ENCODE measurements around the gene CMIP. TPM values are rescaled to one million over a fixed set of nuclear protein-coding genes. Genes with fewer than 3 reads are reported as not detected.

The CMIP gene
- polyA plus RNA-seq, 1 donor = 44.3 TPM

- no peak for DNase-seq
These were observed 34.4 kb downstream of the CMIP start for GRCh38 chr16:81478876-81479511.

- DNase-seq = no peak
These were observed 36.1 kb downstream of the CMIP start for GRCh38 chr16:81480606-81481206.

DNA sequence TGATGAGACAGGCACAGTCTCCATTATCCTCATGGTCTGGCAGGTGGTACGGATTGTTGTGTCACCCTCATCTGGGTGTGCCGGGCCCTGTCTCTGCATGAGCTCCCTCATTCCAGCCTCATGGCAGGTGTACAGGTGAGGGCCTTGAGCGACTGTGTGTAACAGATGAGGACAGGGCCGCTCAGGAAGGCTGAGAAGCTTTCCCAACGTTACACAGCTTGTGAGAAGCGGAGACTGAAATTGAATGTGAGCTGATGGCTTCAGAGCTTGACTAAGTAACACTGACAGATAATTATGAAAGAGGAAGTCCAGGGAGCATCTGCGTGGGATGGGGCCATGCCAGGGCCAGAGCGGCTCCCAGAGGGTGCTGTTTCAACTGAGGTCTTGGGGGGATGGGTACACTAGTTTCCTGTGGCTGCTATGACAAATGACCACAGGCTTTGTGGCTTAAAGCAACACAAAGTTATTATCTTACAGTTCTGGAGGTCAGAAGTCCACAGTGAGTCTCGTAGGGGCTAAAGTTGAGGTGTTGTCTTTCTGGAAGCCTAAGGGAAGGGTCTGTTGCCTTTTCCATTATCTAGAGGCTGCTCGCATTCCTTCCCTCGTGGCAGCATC, 36.7 kb downstream of the CMIP start:
- DNase-seq = no peak

DNA sequence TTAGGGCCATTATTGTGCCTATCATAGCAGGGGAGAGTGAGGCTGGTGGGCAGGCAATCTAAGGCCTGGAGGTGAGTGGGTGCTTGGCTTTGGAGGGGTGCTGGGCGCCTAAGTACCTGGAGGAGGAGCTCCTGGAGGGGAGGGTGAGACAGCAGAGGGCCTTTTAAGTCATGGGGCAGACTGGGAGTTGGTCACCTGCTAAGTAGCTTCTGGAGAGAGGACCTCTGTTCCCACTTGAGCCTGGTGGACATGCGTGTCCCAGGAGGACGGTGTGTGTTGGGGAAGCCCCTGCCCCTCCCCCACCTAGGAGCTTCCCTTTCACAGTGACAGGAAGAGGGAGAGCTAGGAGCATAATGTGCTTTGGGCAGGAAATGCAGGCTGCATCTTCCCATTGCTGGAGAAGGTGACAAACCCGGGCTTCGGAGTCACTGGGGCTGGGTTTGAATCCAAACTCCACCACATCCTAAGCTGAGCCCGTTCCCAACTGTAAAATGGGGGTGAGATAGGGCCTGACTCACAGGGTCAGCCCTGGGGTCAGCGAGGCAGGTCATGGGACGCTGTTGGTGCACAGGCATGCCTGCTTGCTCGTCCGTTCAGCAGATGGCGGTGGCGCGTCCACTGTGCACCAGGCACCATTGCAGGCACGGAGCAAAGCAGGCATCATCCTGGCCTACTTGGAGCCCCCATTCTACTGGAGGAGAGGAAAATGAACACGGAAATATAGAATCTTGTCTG, 37.9 kb downstream of the CMIP start:
- DNase-seq = no peak

DNA sequence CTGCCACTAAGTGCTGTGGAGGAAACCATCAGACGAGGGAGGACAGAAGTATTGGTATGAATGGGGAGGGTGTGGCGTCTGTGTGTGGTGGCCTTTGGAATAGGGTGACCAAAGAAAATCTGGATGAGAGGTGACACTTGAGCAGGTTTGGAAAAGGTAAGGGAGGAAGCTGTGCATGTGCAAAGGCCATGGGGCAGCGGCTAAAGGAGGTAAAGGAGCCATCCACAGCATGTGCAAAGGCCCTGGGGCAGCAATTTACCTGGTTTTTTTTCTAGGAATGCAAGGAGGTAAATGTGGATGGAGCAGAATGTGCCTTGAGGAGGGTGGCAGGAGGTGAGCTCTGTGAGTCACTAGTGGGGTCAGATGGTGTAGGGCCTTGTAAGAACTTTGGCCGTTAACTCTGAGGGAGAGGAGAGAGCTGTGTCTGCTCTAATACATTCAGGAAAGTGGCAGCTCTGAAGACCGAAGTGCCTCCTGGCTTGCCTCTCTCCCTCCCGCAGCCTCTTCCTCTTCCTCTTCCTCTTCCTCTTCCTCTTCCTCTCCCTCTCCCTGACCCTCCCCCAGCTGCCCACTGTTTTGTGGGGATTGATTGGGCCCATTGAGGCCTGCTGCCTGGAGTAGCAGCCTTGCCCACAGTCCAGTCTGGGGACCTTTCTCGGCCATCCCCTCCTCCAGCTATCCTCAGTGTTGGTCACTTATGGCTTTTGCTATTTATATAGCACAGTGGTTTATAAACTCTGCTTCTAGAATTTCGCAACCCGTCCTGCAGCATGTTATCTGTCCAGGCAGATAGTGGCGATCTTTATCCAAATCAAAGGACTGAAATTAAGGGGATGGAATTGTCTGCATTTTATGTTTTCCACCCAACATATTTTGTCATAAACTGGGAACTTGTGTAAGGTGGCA, 38.7 kb downstream of the CMIP start:
- DNase-seq = no peak

DNA sequence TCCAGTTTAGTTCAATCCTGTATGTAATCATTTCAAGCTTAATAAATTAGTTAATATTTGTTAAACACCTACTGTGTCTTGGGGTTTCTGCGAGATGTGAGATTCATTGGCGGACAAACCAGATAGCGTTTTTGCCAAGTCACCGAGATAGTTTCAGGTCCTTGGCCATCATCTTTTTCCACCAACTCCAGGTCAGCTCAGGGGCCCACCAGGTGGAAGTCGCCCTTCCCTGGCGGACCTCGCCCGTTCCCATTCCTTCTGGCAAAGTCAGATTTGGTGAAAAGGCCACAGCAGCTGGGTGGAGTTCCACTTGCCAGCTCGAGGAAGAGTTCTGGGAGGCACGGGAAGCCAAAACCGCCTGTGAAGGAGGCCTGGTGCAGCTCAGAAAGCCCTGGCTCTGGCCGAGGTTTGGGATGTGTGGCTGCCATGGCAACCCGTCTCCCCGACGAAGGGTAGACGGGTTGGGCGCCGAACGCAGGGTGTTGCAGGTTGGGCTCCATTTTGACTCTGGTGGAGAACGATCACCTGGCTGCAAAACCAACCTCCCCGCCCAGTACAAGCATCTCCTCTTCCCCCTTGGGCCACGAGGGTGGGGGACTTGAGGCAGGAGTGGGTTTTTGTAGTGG, 39.5 kb downstream of the CMIP start:
- no peak for DNase-seq

DNA sequence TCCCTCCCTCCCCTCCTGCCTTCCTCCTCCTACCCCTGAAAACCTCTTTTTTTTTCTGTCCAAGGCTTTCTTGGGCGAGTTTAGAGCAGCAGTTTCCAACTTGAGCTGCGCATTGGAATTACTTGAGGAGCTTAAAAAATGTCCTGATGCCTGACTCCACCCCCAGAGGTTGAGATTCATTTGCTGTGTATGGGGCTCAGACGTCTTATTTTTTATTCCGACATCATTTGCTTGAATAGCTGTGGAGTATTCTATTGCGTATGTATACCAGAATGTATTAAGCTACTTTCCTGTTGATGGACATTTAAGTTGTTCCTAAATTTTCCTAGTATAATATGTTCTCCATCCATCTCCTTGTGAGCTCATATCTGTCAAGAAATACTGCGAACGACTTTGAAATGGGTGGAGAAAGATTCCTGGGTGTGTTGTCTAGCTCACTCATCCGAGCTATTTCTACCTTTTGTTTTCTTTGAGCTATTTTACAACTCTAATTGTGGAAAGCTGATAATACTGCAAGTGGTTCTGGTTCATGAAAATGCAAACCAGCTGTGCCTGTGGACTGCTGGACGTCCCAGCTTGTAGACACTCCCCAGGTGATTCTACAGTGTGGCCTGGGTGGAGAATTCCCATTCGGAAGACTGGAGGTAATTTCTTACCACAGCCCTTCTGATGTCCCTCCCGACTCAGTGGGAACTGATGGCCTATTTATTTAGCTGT, 40.5 kb downstream of the CMIP start:
- DNase-seq = no peak

DNA sequence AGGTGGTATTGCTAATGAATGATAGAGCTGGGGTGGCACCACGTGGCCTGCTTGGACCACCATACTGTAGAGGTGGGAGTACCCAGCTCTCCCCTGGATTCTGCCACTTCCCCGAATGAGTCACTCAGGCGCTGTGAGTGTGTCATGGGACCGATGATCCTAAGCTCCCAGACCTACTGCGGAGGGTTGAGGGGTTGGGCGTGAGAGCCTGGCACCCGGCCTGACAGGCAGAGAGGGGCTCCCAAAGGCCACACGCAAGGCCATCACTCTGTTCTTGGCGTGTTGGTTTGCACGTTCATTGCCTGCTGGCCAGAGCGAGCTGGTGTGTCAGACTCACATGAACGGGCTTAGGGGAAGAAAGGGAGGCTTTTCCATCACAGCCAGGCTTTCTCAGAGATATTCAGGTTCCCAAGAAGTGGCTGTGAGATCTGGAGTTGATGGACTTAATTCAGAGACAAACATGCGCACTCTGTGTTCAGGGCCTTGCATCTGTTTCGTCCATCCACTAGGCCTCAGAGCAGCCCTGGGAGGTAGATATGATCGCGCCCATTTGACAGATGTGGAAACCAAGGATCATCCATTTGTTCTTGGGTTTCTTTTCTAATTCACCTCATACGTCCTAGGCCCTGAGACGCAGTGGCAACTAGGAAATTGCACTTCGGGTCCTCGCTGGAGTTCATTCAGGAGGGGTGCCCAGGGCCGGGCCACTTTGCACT, 41.4 kb downstream of the CMIP start:
- DNase-seq = no peak

GRCh38 chr16:81486540-81487061, 42.0 kb downstream of the CMIP start:
- peak; percentile 38 for DNase-seq

- no peak for DNase-seq
These were observed 42.7 kb downstream of the CMIP start for GRCh38 chr16:81487301-81487720.

- no peak for DNase-seq
These were observed 44.2 kb downstream of the CMIP start for GRCh38 chr16:81488687-81489411.

- no peak for DNase-seq
These were observed 45.1 kb downstream of the CMIP start for GRCh38 chr16:81489547-81490267.

DNA sequence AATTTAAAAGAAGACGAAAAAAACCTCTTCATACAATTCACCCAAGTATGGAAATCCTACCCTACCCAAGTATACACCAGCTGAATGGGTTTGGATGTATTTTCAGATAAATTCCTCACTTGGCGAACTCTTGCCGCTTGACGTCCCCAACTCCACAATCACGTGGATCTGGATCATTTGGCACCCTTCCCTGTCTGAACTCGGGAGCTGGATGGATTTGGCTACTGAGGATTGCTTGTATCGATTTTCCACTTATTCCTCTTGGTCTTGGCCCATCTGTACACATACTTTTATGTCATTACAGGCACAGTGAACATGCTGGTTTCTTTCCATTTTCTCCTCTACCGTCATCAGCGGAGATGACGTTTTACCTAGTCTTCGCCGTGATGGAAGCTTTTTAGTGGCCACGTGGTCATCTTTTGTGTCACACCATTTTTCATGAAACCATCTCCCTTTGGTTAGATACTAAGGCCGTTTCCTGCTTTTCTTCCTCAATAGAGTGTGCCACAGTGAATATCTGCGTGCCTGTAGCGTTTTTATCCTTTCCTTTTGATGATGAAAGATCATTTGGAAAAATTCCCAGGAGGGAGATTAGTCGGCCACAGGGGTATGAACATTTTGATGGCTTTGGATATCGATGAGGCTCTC, 47.1 kb downstream of the CMIP start:
- no peak for DNase-seq

- DNase-seq = no peak
These were observed 47.7 kb downstream of the CMIP start for GRCh38 chr16:81492311-81492761.

- no peak for DNase-seq
These were observed 48.6 kb downstream of the CMIP start for GRCh38 chr16:81492965-81493754.

- DNase-seq = peak; percentile 48
These were observed 49.3 kb downstream of the CMIP start for GRCh38 chr16:81493755-81494433.
